Right kidney (tissue), 1 donor: ENCODE measurements around the gene RBM33.

ENCODE experiments used
- DNase-seq: peaks from one replicate; pipeline ENCODE4 v3.0.0-alpha.2; 2016

RBM33 gene

GRCh38 chr7:155692317-155692716 lies 47.9 kb downstream of the RBM33 start:
- DNase-seq, result no peak

GRCh38 chr7:155693826-155694225 lies 49.4 kb downstream of the RBM33 start:
- DNase-seq, result no peak

GRCh38 chr7:155694851-155695250 lies 50.4 kb downstream of the RBM33 start:
- DNase-seq, result no peak

- no peak for DNase-seq
Observed at GRCh38 chr7:155696747-155697146, 52.3 kb downstream of the RBM33 start.

GRCh38 chr7:155698633-155699032 lies 54.2 kb downstream of the RBM33 start:
- no peak for DNase-seq

GRCh38 chr7:155699180-155699579 lies 54.7 kb downstream of the RBM33 start:
- DNase-seq, result no peak

- DNase-seq, result no peak
Observed at GRCh38 chr7:155700847-155701246, 56.4 kb downstream of the RBM33 start.

GRCh38 chr7:155701972-155702544 lies 57.6 kb downstream of the RBM33 start:
- no peak for DNase-seq

GRCh38 chr7:155702616-155703015 lies 58.2 kb downstream of the RBM33 start:
- no peak for DNase-seq

GRCh38 chr7:155705623-155706360 lies 61.3 kb downstream of the RBM33 start:
- DNase-seq, result no peak

- DNase-seq, result no peak
Observed at GRCh38 chr7:155706376-155706775, 61.9 kb downstream of the RBM33 start.

GRCh38 chr7:155709453-155709852 lies 65.0 kb downstream of the RBM33 start:
- DNase-seq, result no peak

- DNase-seq, result no peak
Observed at GRCh38 chr7:155710031-155710430, 65.6 kb downstream of the RBM33 start.

GRCh38 chr7:155710530-155710929 lies 66.1 kb downstream of the RBM33 start:
- DNase-seq, result no peak

- no peak for DNase-seq
Observed at GRCh38 chr7:155711081-155711480, 66.6 kb downstream of the RBM33 start.

- DNase-seq, result no peak
Observed at GRCh38 chr7:155713384-155713783, 68.9 kb downstream of the RBM33 start.

- no peak for DNase-seq
Observed at GRCh38 chr7:155714702-155715101, 70.2 kb downstream of the RBM33 start.

- DNase-seq, result no peak
Observed at GRCh38 chr7:155715111-155715805, 70.8 kb downstream of the RBM33 start.

GRCh38 chr7:155717010-155717744 lies 72.7 kb downstream of the RBM33 start:
- DNase-seq, result no peak

- no peak for DNase-seq
Observed at GRCh38 chr7:155721056-155721455, 76.6 kb downstream of the RBM33 start.

GRCh38 chr7:155722118-155722517 lies 77.7 kb downstream of the RBM33 start:
- DNase-seq, result no peak

GRCh38 chr7:155722936-155723335 lies 78.5 kb downstream of the RBM33 start:
- no peak for DNase-seq
